Endothelial cell (in vitro differentiated cells): ENCODE measurements around the gene SV2B. TPM values are rescaled to one million over a fixed set of nuclear protein-coding genes. Genes with fewer than 3 reads are reported as not detected.

Experiments used
- DNase-seq: peaks from one replicate; pipeline ENCODE4 v3.0.0; 2021; ENCODE audit warnings: low spot score
- H3K27ac Mint-ChIP-seq: one replicate; pipeline ENCODE4 v1.8.0; 2021; ENCODE audit warnings: mixed read lengths, inconsistent platforms; ENCODE audit not compliant: unreplicated experiment
- H3K27me3 Mint-ChIP-seq: one replicate; pipeline ENCODE4 v1.8.0; 2021; ENCODE audit warnings: mild to moderate bottlenecking, moderate library complexity, mixed read lengths, inconsistent platforms; ENCODE audit not compliant: unreplicated experiment
- H3K36me3 Mint-ChIP-seq: one replicate; pipeline ENCODE4 v1.8.0; 2021; ENCODE audit warnings: mild to moderate bottlenecking, low read depth, mixed read lengths, inconsistent platforms; ENCODE audit not compliant: unreplicated experiment
- H3K4me1 Mint-ChIP-seq: one replicate; pipeline ENCODE4 v1.8.0; 2021; ENCODE audit warnings: mild to moderate bottlenecking, mixed read lengths, inconsistent platforms; ENCODE audit not compliant: unreplicated experiment
- H3K4me3 Mint-ChIP-seq: one replicate; pipeline ENCODE4 v1.8.0; 2021; ENCODE audit warnings: mild to moderate bottlenecking, mixed read lengths, inconsistent platforms; ENCODE audit not compliant: unreplicated experiment
- H3K9me3 Mint-ChIP-seq: one replicate; pipeline ENCODE4 v1.8.0; 2021; ENCODE audit warnings: mixed read lengths, inconsistent platforms; ENCODE audit not compliant: unreplicated experiment
- CTCF ChIP-seq: fragments of 200-600 bp; sonication (generic); IDR thresholded peaks from one replicate; pipeline ENCODE4 v1.5.0; 2021; ENCODE audit warnings: antibody characterized with exemption; ENCODE audit not compliant: unreplicated experiment
- total RNA-seq: library from RNA; stranded (reverse); fragmentation: NEBNext Ultra II Directional; extraction: Animal tissue kit (Norgen Biotek cat#: 25700); gene quantifications from one replicate; pipeline ENCODE4 v1.2.1, GENCODE V29; 2021; ENCODE audit not compliant: unreplicated experiment

SV2B gene
- total RNA-seq, 1 donor from 2014 or later, result 0.26 TPM

DNA sequence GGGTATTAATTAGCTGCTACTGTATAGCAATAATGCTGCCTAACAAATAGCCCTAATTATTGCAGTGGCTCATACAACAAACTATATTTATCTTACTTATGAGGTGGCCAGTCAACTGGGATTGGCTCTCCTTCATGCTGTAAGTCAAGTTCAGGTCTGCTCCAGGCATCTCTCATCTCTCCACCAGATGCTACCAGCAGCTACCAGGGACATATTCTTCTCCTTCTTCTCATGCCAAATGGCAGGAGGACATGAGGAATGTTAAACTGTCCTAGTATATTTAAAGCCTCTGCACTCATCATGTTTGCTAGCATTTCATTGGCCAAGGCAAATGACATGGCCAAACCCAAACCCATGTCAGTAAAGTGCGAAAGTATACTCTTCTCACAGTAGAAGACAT is 17.3 kb downstream of the SV2B start:
- no peak for DNase-seq
- Mint-ChIP-seq H3K4me1 (peaks cover 13% of the 10 kb centered on the region), H3K9me3 (no peaks in the 10 kb centered on the region), H3K27me3 (no peaks in the 10 kb centered on the region), H3K27ac (no peak overlapping the region), H3K36me3 (peaks cover 3% of the 10 kb centered on the region), H3K4me3 (no peak overlapping the region)
- TF ChIP-seq CTCF, result no peak

DNA sequence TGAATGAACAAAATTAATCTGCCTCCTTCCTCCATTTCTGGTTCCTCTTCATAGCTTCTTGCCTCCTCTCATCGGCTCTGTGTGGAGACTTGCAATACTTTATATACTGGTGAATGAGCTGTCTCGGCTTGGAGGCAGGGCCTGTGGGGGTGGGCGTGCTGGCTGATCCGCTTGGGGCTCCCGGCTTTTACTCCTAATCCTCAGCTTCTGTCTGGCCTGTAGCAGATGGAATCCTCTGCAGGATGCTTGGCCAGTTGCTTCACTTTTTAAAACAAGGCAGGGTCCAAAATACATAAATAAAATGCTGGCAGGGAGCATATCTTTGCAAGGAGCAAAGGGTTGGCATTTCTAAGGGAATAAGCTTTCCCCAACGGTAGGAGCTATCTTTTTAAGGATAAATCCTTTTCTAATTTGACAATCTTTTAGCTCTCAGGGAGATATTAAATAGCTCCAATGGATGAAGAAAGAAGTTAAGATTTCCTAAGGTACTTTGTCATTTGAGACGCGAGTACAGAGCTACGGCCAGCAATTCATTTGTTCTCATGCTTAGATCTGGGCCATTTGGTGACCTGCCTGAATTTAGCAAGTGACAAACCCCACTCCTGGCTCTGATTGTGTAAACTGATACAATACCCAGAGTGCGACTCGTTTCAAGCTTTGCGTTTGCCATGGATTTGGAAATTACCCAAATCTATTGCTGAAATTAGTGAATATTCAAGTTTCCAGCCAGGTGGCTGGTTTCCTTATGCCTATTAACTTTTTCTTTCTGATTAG is 18.9 kb downstream of the SV2B start:
- Mint-ChIP-seq H3K9me3 (no peaks in the 10 kb centered on the region), H3K4me3 (no peak overlapping the region), H3K27ac (no peak overlapping the region), H3K36me3 (peaks cover 3% of the 10 kb centered on the region), H3K4me1 (peaks cover 14% of the 10 kb centered on the region), H3K27me3 (no peaks in the 10 kb centered on the region)
- DNase-seq, result no peak
- TF ChIP-seq CTCF, result no peak

DNA sequence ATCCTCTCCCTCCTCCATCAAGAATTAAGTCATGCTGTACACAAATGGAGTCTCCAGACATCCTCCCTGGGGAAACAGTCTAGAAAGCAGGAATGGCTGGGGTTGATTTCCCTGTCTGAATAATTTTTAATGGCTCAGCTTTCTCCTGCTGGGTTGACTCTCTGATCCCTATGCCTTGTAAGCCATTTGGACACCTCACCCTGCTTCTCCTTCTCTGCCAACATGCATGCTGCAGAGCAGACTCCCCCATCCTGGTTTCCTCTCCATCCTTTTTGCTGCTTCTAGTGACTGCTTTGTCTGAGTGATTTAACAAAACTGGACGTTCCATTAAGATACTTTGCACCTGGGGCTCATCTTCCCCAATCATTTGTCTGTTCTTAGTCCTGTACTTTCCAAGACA is 22.2 kb downstream of the SV2B start:
- no peaks in the 10 kb centered on the region for H3K27me3 Mint-ChIP-seq
- no peak overlapping the region for H3K27ac Mint-ChIP-seq
- TF ChIP-seq CTCF, result no peak
- no peaks in the 10 kb centered on the region for H3K36me3 Mint-ChIP-seq
- no peak overlapping the region for H3K4me3 Mint-ChIP-seq
- peaks cover 18% of the 10 kb centered on the region for H3K4me1 Mint-ChIP-seq
- DNase-seq, result no peak
- no peaks in the 10 kb centered on the region for H3K9me3 Mint-ChIP-seq

- H3K9me3 Mint-ChIP-seq, result no peaks in the 10 kb centered on the region
- DNase-seq, result no peak
- H3K36me3 Mint-ChIP-seq, result no peaks in the 10 kb centered on the region
Observed at GRCh38 chr15:91124132-91124531, 24.1 kb downstream of the SV2B start.

More at GRCh38 chr15:91124132-91124531, 24.1 kb downstream of the SV2B start:
- Mint-ChIP-seq H3K27ac (no peak overlapping the region), H3K4me1 (peaks cover 7% of the 10 kb centered on the region), H3K4me3 (no peak overlapping the region), H3K27me3 (no peaks in the 10 kb centered on the region)
- TF ChIP-seq CTCF, result no peak
